Effector memory CD4-positive, alpha-beta T cell (primary cell): Measurements from ENCODE around the gene TEP1.

Experiments used
- DNase-seq, 3 donors: peaks; one replicate each; pipeline ENCODE4 v3.0.0-alpha.2; 2020
- H3K27ac ChIP-seq: 2 replicates; pipeline ENCODE4 v1.7.0; 2013; ENCODE audit warnings: mild to moderate bottlenecking, low read length, moderate library complexity; ENCODE audit not compliant: insufficient read depth, poor library complexity, severe bottlenecking
- H3K27me3 ChIP-seq: replicated peaks from 2 replicates; pipeline ENCODE4 v1.7.0; 2013; ENCODE audit warnings: mild to moderate bottlenecking, low read length; ENCODE audit not compliant: insufficient read depth, control insufficient read depth, poor library complexity, severe bottlenecking
- H3K36me3 ChIP-seq: 2 replicates; pipeline ENCODE4 v1.7.0; 2013; ENCODE audit warnings: mild to moderate bottlenecking, low read length, moderate library complexity; ENCODE audit not compliant: control insufficient read depth, insufficient read depth
- H3K4me1 ChIP-seq: 2 replicates; pipeline ENCODE4 v1.7.0; 2013; ENCODE audit warnings: low read length, mild to moderate bottlenecking; ENCODE audit not compliant: control insufficient read depth, insufficient read depth, poor library complexity, severe bottlenecking
- H3K4me3 ChIP-seq: 2 replicates; pipeline ENCODE4 v1.7.0; 2013; ENCODE audit warnings: low read length, low read depth, mild to moderate bottlenecking; ENCODE audit not compliant: insufficient read depth, poor library complexity, severe bottlenecking
- H3K9me3 ChIP-seq: 2 replicates; pipeline ENCODE4 v1.7.0; 2013; ENCODE audit warnings: mild to moderate bottlenecking, low read length, moderate library complexity; ENCODE audit not compliant: control insufficient read depth

The TEP1 gene

DNA sequence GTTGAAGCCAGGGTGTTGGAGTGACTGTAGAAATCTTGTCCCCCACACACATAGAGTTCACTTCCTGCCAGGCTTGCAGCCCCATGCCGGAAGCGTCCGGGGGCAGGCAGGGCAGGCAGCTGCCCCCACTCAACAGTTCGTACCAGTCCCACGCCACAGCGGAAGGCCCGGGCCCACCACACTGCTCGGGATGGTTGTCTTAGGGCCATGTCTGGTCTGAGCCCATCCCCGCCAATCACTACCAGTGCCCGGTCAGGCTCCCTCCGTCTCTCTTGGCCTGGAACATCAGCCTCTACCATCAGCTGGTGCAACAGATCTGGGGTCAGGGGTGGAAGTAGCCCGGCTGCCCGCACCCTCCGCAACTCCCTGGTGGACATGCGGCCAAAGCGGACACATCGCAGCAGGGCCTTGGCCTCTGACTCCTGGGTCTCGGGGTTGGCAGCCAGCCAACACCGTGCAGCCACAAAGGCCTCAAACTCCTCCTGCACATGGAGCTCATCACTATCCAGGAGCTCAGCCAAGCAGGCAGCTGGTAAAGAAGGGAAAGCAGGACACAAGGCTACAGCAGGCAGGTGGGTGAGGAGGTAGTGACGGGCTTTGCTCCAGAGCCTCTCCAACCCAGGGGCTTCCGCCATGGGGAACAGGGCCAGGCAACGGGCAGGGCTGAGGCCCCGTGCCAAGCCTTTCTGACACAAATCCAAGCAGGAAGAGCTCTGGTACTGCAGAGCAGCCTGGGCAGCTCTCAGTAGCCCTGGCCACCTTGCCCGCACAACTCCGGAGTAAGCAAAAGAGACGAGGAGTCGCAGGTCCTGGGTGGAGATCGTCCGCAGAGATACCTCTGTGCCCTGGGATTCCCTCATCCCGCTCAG, 16.7 kb upstream of the TEP1 start:
- no peaks in the 10 kb centered on the region for H3K36me3 ChIP-seq
- H3K9me3 ChIP-seq = no peaks in the 10 kb centered on the region
- DNase-seq = no peak
- no peak overlapping the region for H3K27ac ChIP-seq
- H3K27me3 ChIP-seq = no peaks in the 10 kb centered on the region
- peaks cover 6% of the 10 kb centered on the region for H3K4me1 ChIP-seq
- H3K4me3 ChIP-seq = no peak overlapping the region

DNA sequence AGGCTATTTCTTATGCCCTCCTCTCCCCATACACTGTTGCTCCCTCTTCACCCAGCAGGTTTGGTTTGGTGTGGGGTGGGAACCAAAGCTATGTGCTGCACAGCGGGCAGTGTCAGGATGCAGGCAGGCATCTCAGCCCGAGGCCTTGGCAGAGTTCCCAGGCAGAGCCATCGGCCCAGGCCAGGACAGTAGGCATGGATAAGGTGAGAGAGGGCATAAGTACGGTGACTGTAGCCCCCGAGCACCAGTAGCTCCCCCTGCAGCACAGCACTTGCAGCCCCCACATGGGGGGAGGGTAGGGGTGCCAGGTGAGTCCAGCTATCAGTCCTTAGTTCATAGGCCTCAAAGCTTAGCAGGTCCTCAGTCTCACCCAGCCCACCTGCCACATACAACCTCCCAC, 15.5 kb upstream of the TEP1 start:
- Histone ChIP-seq H3K9me3 (no peaks in the 10 kb centered on the region), H3K4me3 (no peak overlapping the region), H3K27me3 (no peaks in the 10 kb centered on the region), H3K36me3 (no peaks in the 10 kb centered on the region), H3K4me1 (peaks cover 6% of the 10 kb centered on the region), H3K27ac (no peak overlapping the region)
- no peak for DNase-seq

DNA sequence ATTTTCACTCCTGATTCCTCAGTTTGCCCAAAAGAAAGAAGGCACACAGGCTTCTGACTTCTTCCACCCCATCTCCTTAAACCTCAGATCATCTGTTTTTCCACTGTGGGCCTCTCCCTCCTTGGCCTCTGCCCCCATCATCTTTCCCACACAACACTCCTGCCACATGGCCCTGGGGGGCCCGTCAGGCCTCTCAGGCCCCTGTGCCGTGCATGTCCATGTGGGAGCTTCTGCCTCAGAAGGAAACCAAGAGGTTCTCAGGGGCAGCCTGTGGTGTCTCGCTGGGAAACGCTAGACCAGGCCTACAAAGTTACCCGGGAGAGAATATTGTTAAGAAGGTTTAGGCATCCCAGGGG, 14.7 kb upstream of the TEP1 start:
- Histone ChIP-seq H3K9me3 (no peaks in the 10 kb centered on the region), H3K4me3 (no peak overlapping the region), H3K36me3 (no peaks in the 10 kb centered on the region), H3K4me1 (peaks cover 6% of the 10 kb centered on the region), H3K27ac (no peak overlapping the region), H3K27me3 (no peaks in the 10 kb centered on the region)
- no peak for DNase-seq

DNA sequence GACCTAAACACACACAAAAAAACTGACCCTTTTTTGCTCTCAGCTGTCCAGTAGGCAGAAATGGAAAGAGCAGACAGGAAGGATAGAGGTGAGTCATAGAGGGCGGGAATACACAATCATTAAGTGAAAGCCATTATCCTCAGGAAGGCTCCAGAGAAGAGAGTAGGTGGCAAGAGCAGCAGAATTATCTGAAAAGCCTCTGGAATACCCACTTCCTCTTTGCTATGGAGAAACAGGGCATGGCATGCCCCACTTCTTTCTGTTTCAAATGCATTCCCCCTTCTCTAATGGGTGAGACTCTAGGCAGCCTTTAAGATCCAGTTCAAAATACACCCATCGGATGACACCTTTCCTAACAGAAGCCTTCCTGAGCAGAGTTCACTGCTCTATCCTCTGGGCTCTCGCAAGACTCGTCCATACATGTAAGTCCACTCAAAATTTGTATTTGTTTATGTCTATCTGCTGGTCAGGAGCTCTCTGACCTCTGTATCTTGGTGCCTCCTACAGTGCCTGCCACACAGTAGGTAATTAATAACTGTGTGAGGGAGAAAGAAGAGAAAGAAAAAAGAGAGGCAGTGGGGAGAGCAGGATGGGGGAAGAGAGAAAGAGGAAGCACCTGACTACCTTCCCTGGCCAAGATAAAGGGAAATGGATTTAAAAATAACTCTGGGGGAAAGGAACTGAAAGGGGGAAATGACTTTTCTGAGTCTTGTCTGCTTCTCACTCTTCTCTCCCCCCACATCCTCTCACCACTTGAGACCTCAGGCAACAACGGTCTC, 14.1 kb upstream of the TEP1 start:
- no peak for DNase-seq
- Histone ChIP-seq H3K27ac (no peak overlapping the region), H3K4me3 (no peak overlapping the region), H3K36me3 (no peaks in the 10 kb centered on the region), H3K4me1 (peaks cover 6% of the 10 kb centered on the region), H3K9me3 (no peaks in the 10 kb centered on the region), H3K27me3 (no peaks in the 10 kb centered on the region)

DNA sequence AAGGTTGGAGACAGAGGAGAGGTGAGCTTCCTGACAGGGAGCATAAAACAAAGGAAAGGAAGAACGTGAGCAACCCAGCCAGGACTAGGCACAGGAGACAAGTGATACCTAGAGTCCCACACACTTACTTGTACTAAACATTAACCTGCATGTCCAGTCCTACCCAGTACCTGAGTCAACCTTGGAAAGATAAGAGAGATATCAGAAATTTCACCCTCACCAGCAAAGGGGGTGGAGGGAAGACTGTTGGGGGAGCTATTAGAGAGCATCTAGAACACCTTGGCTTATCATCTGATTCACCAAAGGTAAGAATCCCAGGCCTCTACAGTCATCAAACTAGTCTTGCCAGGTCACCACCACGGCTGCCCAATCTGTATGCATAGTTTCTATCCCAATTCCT, 11.6 kb upstream of the TEP1 start:
- Histone ChIP-seq H3K9me3 (no peaks in the 10 kb centered on the region), H3K4me3 (no peak overlapping the region), H3K4me1 (peaks cover 6% of the 10 kb centered on the region), H3K27ac (no peak overlapping the region), H3K27me3 (no peaks in the 10 kb centered on the region), H3K36me3 (no peaks in the 10 kb centered on the region)
- no peak for DNase-seq

DNA sequence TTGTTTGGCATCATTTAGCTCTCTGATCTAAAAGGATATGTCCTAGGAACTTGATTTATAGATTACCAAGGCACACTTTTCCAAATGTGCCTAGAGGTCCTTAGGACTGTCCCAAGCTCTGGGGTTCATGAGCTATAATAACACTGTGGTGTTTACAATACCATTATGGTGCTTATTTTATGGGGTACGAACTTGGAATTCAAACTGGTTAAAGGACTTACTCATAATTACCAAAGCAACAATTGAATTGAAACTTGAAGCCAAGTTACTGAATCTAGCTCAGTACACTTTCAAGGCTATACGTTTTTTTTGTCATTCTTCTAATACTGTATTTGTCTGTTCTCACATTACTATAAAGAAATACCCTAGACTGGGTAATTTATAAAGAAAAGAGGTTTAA, 9.6 kb upstream of the TEP1 start:
- Histone ChIP-seq H3K9me3 (no peaks in the 10 kb centered on the region), H3K36me3 (no peaks in the 10 kb centered on the region), H3K4me3 (no peak overlapping the region), H3K27ac (no peak overlapping the region), H3K4me1 (peaks cover under 1% of the 10 kb centered on the region), H3K27me3 (no peaks in the 10 kb centered on the region)
- DNase-seq = no peak

DNA sequence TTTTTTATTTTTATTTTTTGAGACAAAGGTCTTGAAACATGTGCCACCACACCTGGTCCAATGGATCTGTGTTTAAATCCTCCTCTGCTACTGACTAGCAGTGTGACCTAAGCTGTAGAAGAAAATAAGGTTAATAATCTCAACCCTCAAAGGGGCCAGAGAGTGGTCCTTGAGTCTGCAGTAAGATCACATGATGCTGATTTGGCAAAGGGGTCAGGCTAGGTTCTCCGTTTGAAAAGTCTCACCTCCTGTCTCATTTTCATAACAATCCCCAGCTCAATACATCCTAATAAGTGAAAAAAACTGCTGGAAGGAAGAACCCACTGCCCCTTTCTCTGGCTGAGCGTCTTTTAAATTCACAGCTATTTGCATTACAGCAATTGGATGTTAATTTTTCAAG, 8.0 kb upstream of the TEP1 start:
- Histone ChIP-seq H3K27ac (no peak overlapping the region), H3K27me3 (no peaks in the 10 kb centered on the region), H3K4me1 (no peaks in the 10 kb centered on the region), H3K9me3 (no peaks in the 10 kb centered on the region), H3K4me3 (no peak overlapping the region), H3K36me3 (no peaks in the 10 kb centered on the region)
- no peak for DNase-seq

DNA sequence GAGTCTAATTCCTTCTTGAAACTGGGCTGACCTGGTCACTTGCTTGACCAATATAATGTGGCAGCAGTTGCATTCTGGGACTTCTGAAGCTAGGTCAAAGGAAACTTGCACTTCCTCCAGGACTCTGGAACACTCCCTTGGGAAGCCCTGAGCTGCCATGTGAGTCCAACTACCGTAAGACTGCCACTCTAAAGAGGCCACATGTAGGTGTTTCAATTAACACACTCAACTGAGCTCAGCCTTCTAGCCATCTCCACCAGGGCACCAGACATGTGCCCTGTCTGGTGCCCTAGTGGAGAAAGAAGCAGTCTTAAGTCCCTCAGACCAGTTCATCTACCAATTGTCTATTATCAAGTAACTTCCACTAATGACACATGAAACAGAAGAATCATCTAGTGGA, 6.1 kb upstream of the TEP1 start:
- H3K9me3 ChIP-seq = no peaks in the 10 kb centered on the region
- no peaks in the 10 kb centered on the region for H3K36me3 ChIP-seq
- no peaks in the 10 kb centered on the region for H3K27me3 ChIP-seq
- H3K4me1 ChIP-seq = no peaks in the 10 kb centered on the region
- DNase-seq = no peak
- no peak overlapping the region for H3K27ac ChIP-seq
- H3K4me3 ChIP-seq = no peak overlapping the region

DNA sequence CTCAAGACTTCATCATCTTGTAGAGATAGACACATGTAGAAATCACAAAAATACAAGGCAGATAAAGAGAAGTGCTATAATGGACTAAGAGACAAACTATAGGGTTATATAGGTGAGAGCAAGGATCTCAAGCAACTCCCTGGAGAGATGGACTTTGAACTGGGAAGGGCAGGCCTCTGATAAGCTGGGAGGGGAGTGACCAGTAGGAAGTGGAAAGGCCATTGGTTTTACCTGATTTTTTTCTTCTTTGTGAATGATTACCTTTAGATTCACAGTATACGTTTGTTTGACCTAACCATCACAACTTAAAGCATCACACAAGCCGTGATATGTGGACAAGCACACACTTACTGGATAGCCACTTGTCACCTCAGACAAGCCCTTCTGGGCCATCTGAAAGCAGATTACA, 5.2 kb upstream of the TEP1 start:
- H3K9me3 ChIP-seq = no peaks in the 10 kb centered on the region
- no peak overlapping the region for H3K4me3 ChIP-seq
- H3K27me3 ChIP-seq = no peaks in the 10 kb centered on the region
- H3K4me1 ChIP-seq = no peaks in the 10 kb centered on the region
- DNase-seq = no peak
- H3K27ac ChIP-seq = no peak overlapping the region
- H3K36me3 ChIP-seq = no peaks in the 10 kb centered on the region
